ENCODE measurements around the gene LPA. TPM values are rescaled to one million over a fixed set of nuclear protein-coding genes. Genes with fewer than 3 reads are reported as not detected.

LPA gene
- total RNA-seq, 4 donors from 2014 or later: not detected

DNA sequence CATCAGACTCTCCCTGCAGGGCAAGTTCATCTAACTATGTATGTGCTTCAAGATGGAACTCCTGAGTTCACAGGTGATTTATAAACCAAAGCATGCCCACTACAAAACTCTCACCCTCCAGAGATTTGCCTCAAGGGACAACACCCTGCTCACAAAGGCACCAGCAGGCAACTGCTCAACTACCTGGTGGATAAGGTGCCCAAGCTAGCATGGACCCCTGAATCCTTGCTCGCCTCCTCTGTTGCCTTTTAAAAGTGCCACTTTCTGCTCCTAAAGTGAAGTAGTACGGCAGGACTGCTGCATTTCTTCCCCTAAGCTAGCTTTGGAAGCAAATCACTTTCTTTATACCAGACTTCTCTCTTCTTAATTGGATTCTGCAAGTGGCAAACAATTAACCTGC lies 1.2 kb downstream of the LPA start:
- TF ChIP-seq, protein P1, sequence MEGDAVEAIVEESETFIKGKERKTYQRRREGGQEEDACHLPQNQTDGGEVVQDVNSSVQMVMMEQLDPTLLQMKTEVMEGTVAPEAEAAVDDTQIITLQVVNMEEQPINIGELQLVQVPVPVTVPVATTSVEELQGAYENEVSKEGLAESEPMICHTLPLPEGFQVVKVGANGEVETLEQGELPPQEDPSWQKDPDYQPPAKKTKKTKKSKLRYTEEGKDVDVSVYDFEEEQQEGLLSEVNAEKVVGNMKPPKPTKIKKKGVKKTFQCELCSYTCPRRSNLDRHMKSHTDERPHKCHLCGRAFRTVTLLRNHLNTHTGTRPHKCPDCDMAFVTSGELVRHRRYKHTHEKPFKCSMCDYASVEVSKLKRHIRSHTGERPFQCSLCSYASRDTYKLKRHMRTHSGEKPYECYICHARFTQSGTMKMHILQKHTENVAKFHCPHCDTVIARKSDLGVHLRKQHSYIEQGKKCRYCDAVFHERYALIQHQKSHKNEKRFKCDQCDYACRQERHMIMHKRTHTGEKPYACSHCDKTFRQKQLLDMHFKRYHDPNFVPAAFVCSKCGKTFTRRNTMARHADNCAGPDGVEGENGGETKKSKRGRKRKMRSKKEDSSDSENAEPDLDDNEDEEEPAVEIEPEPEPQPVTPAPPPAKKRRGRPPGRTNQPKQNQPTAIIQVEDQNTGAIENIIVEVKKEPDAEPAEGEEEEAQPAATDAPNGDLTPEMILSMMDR (IDR thresholded peaks at IDR 0.05): no peak
- TF ChIP-seq EP300 (IDR thresholded peaks at IDR 0.05) (no peak), POLR2AphosphoS5 (IDR thresholded peaks at IDR 0.05) (no peak), POLR2A (IDR thresholded peaks at IDR 0.05) (no peak)

DNA sequence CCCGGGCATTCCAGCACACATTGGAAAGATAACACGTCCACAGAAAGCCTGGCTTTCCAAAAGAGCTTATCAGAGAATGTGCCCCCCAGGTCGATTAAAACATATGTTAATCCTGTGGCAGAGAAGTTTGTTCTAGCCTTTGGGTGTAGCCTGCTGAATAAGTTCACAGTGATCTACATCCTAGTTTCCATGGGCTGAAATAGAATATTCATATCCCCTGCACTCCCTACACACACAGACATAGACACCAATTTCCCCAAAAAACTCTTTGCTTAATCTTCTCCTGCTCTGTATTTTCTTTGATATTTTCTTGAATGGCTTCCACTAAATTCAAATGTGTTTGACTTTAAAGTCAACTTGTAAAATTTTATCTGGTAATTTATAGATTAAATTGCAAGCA lies 1.6 kb downstream of the LPA start:
- Histone ChIP-seq H3K9me3 (peaks cover 0 to 8% (median 0%) of the 10 kb centered on the region in 3 donors), H3K4me3 (no peak overlapping the region), H3K36me3 (no peaks in the 10 kb centered on the region), H3K27ac (no peak overlapping the region), H3K27me3 (no peaks in the 10 kb centered on the region), H3K4me1 (no peaks in the 10 kb centered on the region)
- TF ChIP-seq POLR2AphosphoS5 (IDR thresholded peaks at IDR 0.05) (no peak), POLR2A (IDR thresholded peaks at IDR 0.05) (no peak), EP300 (IDR thresholded peaks at IDR 0.05) (no peak)
- TF ChIP-seq, protein P1 (IDR thresholded peaks at IDR 0.05): no peak
- ATAC-seq: no peak
- 10% methylated on average over 3 of the region's 3 CpGs; no CpG with 5 or more reads in 1 of the 2 donors for WGBS, 2 donors (ENCODE audit: low coverage in 1 of 2)

More for the DNA sequence above, 1.2 kb downstream of the LPA start:
- no peak overlapping the region for H3K27ac ChIP-seq
- no peak for ATAC-seq
- H3K9me3 ChIP-seq: peaks cover 0 to 4% (median 0%) of the 10 kb centered on the region in 3 donors
- peaks cover 3% of the 10 kb centered on the region for H3K27me3 ChIP-seq
- H3K4me3 ChIP-seq: no peak overlapping the region
- H3K4me1 ChIP-seq: no peaks in the 10 kb centered on the region
- WGBS, 2 donors (ENCODE audit: low coverage in 1 of 2): 59 to 71% methylated on average over 2 of the region's 2 CpGs
- H3K36me3 ChIP-seq: no peaks in the 10 kb centered on the region

DNA sequence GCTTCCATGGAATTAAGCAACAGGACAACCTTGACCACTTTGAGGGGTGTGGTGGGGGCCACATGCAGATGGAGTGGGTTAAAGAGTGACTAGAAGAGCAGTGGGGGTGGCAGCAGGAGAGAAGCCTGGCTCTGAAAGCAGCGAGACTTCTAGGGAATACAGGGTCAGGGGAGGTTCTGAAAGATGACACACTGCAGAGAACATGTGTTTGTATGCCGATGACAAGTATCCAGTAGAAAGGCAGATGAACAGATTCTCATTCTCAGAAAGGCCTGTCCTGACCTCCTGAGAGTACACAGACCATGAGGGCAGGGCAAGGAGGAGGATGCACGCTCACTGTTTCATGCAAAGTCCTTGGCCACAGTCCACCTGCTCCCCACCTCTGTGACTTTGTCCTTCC lies 2.9 kb downstream of the LPA start:
- 59 to 69% methylated on average over 2 to 3 of the region's 3 CpGs for WGBS, 2 donors (ENCODE audit: low coverage in 1 of 2)
- no peak overlapping the region for H3K27ac ChIP-seq
- TF ChIP-seq POLR2AphosphoS5 (IDR thresholded peaks at IDR 0.05): no peak
- TF ChIP-seq, protein P1 (IDR thresholded peaks at IDR 0.05): no peak
- no peak for TF ChIP-seq EP300 (IDR thresholded peaks at IDR 0.05)
- TF ChIP-seq POLR2A (IDR thresholded peaks at IDR 0.05): no peak
- no peaks in the 10 kb centered on the region for H3K36me3 ChIP-seq
- H3K9me3 ChIP-seq: peaks cover 0 to 20% (median 0%) of the 10 kb centered on the region in 3 donors
- no peak overlapping the region for H3K4me3 ChIP-seq
- ATAC-seq: no peak
- no peaks in the 10 kb centered on the region for H3K4me1 ChIP-seq
- H3K27me3 ChIP-seq: no peaks in the 10 kb centered on the region

DNA sequence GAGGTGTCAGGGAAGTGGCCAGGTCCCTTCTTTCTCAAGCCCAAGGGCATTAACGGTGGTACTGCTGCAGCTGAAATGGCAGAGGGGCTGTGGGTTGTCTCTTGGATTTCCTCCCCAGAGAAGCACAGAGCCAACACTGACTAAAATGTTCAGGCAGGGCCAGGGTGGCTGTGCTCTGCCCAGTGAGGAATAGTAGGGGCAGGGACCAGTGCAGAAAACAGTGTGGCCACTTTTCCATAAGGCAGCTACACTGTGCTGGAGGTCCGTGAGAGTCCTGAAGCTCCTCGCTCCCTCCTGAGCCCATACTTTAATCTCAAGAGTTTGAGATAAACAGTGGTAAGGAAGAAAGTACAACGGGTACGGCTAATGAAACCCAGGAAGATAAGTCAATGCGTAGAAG lies 4.5 kb downstream of the LPA start:
- Histone ChIP-seq H3K36me3 (no peaks in the 10 kb centered on the region), H3K4me1 (no peaks in the 10 kb centered on the region), H3K27me3 (no peaks in the 10 kb centered on the region), H3K4me3 (no peak overlapping the region), H3K27ac (no peak overlapping the region), H3K9me3 (peaks cover 0 to 26% (median 0%) of the 10 kb centered on the region in 3 donors)
- no peak for TF ChIP-seq EP300 (IDR thresholded peaks at IDR 0.05)
- TF ChIP-seq POLR2A (IDR thresholded peaks at IDR 0.05): no peak
- TF ChIP-seq, protein P1 (IDR thresholded peaks at IDR 0.05): no peak
- no peak for TF ChIP-seq POLR2AphosphoS5 (IDR thresholded peaks at IDR 0.05)
- no peak for ATAC-seq
- WGBS, 2 donors (ENCODE audit: low coverage in 1 of 2): 65 to 88% methylated on average over 4 to 6 of the region's 6 CpGs

DNA sequence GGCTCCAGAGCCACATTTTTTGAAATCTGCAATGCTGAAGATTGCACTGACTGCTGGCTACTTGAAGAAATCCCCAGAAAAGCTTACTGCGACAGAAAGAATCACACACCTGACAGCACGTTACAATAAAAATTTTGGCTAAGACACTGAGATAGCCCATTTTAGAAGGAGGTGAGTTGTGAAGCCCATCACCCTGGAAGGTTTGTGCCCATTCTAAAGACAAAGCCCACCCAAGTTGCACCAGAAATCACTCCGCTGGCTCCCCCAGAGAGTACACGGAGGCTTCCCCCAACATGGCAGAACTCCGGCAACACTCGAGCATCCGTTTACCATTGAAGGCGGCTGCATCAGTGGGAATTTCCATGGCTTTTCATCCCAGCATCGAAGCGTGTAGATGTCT lies 29.4 kb downstream of the LPA start:
- 92 to 95% methylated on average over 6 to 7 of the region's 10 CpGs for WGBS, 2 donors (ENCODE audit: low coverage in 1 of 2)

More for the DNA sequence above, 29.4 kb downstream of the LPA start:
- H3K27me3 ChIP-seq: no peaks in the 10 kb centered on the region
- H3K27ac ChIP-seq: no peak overlapping the region
- no peaks in the 10 kb centered on the region for H3K4me1 ChIP-seq
- H3K36me3 ChIP-seq: no peaks in the 10 kb centered on the region
- H3K9me3 ChIP-seq: no peaks in the 10 kb centered on the region
- no peak for ATAC-seq
- TF ChIP-seq EP300 (IDR thresholded peaks at IDR 0.05) (no peak), POLR2A (IDR thresholded peaks at IDR 0.05) (no peak), POLR2AphosphoS5 (IDR thresholded peaks at IDR 0.05) (no peak)
- TF ChIP-seq, protein P1 (IDR thresholded peaks at IDR 0.05): no peak
- H3K4me3 ChIP-seq: no peak overlapping the region
